Breast epithelium (tissue), 3 donors: ENCODE data around the gene CPAMD8.

Experiments used
- CTCF ChIP-seq, 3 donors: fragments of 450-650 bp; IDR thresholded peaks; one replicate each; pipeline ENCODE4 v1.5.1; 2016 to 2017; ENCODE audit warnings: antibody characterized with exemption in 3 of 3, mild to moderate bottlenecking in 3 of 3, moderate library complexity in 3 of 3
- POLR2AphosphoS5 ChIP-seq, 3 donors: sonication (generic); formaldehyde crosslinking; IDR thresholded peaks; one replicate each; pipeline ENCODE4 v1.6.1; 2017; ENCODE audit warnings: antibody characterized with exemption in 3 of 3

- TF ChIP-seq CTCF (IDR thresholded peaks at IDR 0.05) (no peak), POLR2AphosphoS5 (IDR thresholded peaks at IDR 0.05) (no peak)
Measured at GRCh38 chr19:16914421-16914820, 112.2 kb downstream of the CPAMD8 start.
